Ramos (cell line): ENCODE results near the gene TRAF3IP1.

Experiments used
- in situ Hi-C: fragments of 300-500 bp; cut with MboI; formaldehyde crosslinking; loops from one replicate; pipeline ENCODE4 v1.14.3; 2022; ENCODE audit warnings: low sequenced_read_pairs; ENCODE audit not compliant: unreplicated experiment

TRAF3IP1 gene

DNA sequence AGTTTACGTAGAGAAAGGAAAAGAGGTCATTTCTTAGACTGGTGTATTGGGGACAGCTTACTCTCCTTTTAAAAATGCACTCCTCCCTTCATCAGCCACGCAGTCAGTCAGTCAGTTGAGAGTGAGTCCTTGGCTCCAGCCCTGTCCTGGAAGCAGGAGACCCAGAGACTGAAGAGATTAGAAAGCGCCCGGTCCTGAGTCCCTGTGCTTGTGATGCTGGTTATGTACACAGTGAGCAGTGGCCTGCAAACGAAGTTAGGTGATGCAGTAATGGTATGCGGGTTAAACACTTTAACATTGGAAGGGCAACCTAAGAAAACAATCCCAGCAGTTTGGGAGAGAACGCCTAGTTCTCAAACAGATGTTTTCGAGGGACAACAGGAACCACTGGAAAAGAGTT is 100.1 kb downstream of the TRAF3IP1 start:
- in situ Hi-C loops: no loop called here

DNA sequence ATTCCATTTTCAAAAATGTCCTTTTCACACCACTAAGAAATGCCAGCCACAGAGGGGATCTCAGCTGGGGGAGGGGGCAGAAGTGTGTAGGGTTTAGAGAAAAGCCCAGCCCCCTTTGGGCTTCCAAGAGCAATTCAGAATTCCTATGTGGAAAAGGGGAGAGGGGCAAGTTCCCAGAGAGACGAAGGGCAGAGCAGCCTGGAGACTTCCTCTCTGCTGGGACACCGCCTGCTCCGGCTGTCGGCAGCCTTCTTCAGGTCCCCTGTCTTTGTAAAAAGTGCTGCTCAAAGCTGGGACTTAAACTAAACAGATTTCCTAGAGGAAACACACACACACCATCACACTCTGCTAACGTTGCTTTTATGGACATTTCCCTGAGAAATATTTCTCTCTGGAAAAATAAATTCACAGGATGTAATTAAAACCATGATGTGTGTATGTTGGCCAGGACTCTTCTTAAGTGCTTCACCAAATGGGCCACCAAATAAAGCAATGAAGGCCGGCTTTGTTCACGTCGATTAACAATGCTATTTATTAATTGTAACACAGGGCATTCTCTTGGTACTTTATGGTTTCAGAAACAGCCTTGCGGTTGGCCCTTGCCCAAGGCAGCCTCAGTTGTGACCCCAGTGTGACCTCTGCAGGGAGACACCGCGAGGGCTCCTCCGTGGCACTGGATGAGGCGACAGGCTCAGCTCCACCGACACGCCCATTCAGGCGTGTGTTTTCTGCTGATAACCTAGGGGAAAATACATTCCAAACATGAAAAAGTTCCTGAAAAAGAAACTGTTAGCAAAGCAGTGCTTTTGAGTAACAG is 100.8 kb downstream of the TRAF3IP1 start:
- in situ Hi-C loops: no loop called here

DNA sequence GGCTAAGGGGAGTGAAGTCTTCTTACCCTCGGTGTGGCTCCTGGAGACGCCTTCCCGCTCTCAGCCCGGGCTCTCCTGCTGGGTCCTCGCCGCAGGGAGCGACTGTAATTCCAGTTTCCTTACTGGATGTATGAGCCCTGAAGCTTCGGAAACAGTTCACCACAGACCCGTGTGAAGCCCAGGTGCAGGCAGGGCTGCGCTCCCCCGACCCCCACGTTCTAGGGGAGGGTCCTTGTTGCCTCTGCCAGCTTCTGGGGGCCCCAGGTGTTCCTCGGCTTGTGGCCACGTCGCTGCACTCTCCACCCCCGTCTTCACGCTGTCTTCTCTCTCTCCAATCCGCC is 101.3 kb downstream of the TRAF3IP1 start:
- in situ Hi-C loops: no loop called here

DNA sequence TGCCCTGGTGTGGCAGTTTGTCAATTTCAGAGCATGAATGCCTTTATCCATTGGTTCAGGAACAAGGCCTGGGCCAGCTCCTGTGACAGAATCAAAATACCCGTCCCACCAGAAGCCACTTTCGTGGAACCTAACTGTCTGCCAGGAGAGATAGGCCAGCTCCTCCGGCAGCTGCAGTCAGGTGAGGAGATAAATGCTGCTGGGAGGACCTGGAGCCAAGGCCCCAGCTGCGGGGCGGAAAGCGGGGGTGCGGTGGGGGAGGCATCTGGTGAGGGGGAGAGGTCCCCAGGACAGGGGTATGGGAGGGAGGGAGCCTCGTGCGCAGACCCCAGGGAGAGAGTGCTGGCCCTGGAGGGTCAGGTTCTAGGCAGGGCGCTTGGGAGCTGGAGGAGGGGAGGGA is 102.0 kb downstream of the TRAF3IP1 start:
- in situ Hi-C loops: no loop called here

DNA sequence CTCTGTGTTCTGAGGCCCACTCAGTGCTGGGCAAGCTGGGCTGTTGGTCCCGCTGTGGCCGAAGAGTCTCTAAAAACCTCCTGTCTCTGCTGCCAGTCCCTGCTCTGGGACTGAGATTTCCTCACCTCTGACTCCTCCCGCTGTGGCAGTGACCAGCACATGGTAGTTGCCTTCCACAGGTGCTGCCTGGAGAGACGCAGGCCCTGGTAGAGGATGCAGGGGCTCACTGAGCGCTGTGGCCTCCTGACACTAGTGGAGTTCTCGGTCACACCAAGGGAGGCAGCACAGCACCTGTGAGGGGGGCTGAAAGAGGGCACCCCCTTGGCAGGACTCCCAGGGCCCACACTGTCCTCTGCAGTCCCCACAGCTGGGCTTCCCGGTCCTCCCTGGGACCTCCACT is 102.6 kb downstream of the TRAF3IP1 start:
- in situ Hi-C loops: no loop called here

DNA sequence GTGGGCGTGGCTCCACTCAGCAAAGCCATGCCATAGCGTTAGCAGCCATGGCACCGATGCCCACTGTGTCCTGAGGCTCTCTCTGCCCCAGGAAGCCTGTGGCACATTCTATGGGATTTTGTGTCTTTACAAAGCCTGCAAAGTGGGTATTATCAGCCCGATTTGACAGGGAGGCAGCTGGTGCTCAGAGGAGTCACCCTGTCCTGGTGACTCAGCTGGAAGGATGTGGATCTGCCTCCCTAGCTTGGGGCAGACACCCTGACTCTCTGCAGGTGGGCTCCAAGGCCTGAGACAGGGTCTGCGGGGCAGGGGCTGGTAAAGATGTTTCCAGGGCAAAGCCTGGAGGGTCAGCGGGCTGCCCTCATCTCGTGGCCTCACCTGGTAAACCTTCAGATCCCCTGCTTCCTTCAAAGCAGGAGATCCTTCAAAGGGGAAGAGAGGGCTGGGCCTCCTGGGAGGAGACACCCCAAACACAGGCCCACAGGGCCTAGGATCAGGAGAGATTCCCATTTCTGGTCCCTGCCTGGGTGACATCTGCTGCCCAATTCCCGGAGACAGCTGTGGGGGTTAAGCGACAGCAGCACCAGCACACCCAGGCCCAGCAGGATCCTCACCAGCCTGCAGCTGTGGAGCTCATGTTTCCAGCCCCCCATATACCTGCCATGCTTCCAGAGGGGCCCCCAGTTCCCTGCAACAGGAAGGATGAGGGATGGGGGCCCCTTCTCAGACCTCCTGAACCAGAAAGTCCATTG is 103.4 kb downstream of the TRAF3IP1 start:
- in situ Hi-C loops: no loop called here

DNA sequence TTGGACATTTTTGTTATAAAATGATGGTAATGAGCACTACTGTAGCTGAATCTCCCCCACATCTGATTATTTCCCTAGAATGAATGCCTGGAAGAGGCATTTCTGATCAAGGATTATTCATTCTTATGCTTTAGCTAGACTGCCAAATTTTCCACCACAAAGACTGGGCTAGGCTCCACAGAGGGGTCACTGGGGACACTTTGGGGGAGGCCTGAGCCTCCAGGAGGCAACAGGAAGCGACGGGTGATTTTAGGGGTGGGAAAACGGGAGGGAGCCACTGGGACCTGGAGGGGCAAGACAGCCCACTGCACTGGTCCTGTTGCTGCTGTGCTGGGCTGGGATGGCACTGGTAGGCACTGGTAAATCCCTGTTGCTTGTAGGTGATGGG is 104.0 kb downstream of the TRAF3IP1 start:
- in situ Hi-C loops: no loop called here

DNA sequence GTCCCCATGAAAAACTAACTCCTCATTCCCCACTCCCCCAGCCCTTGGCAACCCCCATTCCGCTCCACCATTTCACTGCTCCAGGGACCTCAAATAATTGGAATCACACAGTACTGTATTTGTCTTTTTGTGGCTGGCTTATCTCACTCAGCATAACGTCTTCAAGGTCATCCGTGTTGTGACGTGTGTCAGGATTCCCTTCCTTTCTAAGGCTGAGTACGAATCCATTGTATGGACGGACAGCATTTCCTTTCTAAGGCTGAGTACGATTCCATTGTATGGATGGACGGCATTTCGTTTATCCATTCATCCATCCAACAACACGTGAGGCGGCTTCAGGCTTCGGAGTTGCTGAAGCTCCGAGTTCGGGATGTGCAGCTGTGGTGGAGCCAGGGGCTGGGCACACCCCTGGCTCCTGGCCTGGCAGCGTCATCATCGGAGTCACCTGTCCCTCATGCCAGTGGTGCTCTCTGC is 105.2 kb downstream of the TRAF3IP1 start:
- in situ Hi-C loops: no loop called here

DNA sequence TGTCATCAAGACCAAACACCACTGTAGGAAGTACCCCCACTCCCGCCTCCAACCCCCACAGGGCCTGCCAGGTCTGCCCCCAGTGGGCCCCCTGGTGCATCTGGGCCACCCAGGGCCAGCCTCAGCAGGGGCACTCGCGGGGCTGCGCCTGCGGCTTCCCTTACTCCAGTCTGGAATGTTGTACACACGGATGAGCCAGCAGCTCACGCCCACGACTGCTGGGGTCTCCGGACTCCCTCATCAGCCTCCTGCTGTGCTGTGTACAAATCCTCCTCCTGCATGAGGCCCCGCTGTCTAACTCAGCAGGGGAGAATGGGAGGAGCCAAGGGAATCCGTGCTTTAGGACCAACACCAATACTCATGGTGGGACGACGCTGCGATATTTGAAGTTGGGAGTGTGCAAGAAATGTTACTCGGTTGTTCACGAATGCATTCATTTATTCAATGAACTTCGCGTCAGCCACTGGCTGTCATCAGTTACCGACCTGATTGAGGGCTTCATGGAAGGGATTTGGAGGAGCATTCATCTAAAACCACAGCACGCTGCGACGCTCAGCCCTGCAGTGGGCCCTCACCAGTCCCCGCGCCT is 105.8 kb downstream of the TRAF3IP1 start:
- in situ Hi-C loops: no loop called here

DNA sequence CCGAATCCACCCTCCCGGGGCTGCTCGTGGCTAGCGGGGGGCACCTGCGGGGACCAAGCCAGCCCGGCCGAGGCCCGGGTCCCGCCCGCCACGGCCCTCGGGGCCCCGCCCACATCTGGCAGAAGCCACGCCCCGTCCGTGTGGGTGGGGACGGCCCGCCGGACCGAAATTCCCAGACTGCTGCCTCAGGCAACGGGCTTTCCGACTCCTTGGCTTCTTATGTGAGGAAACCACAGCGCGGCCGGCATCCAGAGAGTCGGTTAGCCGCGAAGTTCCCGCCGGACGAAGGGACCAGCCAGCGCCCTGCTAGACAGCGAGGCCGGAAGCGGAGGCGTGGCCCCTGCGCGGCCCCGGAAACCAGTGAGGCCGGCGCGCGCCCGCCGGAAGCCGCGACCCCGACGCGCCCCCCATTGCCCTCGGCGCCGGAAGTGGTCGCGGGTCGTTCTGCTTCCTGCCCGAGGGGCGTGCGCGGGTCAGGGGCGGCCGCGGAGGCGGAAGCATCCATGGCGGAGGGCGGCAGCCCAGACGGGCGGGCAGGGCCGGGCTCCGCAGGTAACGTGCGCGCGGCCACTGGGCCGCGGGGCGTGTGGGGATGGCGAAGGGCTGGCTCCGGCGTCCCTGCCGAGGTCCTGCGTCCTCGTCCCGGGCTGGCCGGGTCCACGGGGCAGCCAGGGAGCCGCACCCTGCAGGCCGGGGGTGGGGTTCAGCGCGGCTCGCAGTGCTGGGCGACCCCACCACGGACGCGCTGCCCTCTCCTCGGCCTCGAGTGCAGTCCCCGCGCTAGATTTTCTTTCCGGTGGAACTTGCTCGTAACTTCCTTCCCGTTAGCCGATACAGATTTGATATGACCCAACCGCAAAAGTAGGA is 106.5 kb downstream of the TRAF3IP1 start, which contains the start of gene ASB1:
Gene ASB1 (plus strand): TSS at position 360 of the 867 bp plus-strand sequence. CDS start 144 bp downstream, at position 504.
- in situ Hi-C loops: no loop called here

DNA sequence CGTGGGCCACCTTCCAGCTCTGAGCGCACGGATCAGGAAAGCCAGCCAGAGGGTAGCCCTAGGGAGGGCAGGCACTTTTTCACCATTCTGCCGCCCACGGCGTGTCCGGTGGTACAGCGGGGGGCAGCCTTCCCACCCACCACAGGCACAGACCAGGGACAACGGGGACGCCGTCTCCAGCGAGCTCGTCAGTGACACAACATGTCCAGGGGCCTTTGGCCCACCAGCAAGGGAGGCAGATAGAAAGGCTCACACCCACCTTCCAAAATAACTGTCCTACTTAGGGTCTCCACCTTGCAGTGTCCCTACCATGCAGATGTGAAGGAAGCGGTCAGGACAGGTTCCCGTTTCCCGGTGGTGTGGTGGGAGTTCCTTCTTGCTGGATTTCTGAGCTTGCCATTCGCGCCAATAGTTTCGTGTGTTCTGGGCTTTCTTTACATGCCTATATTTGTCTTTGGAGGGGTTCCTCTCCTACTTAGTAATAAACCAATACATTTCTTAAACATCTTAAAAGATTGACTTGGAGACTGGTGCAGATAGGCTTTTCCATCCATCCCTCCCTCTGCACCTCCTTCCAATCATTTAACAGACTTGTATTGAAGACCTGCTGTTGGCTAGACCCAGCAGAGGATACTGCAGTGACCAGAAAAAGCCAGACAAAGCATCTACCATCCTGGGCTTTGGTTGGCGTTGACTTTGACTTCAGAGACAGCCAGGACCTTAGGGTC is 107.3 kb downstream of the TRAF3IP1 start:
- in situ Hi-C loops: no loop called here

DNA sequence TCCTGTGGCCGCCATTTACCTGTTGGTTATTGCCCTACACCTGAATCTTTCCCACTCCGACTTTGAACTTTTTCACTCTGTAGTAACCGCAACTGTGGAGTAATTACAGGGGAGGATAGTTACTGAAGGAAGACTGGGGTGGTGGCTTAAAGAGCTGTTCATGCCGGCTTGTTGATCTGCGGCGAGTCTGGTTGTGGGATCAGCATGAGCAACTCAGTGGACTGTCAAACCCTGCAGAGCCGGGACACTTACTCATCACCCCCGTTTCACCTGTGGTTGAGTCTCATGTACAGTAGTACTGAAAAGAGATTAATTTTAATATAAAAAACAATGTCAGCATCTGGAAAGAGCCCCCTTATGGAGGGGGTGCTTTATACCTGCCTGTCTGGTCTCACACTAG is 108.5 kb downstream of the TRAF3IP1 start:
- in situ Hi-C loops: no loop called here

DNA sequence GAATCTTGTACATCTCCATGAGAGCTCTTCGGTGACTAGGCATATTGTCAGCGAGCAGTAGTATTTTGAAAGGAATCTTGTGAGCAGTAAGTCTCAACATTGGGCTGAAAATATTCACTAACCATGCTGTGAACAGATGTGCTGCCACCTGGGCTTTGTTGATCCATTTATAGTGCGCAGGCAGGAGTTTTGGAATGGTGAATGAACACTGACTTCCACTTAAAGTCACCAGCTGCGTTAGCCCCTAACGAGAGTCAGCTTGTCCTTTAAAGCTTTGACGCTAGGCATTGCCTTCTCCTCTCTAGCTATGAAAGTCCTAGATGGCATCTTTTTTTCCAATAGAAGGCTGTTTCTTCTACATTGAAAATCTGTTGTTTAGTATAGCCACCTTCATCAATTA is 110.5 kb downstream of the TRAF3IP1 start:
- in situ Hi-C loops: no loop called here

DNA sequence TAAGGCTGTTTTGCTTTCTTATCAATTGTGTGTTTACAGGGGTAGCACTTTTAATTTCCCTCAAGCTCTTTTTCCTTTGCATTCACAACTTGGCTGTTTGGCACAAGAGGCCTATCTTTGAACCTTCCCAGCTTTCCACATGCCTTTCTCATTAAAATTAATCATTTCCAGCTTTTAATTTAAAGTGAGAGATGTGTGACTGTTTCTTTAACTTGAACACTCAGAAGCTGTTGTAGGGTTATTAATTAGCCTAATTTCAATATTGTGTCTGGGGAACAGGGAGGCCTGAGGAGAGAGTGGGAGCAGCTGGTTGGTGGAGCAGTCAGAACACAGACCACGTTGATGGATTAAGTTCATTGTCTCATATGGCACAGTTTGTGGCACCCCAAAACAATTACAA is 111.1 kb downstream of the TRAF3IP1 start:
- in situ Hi-C loops: no loop called here

DNA sequence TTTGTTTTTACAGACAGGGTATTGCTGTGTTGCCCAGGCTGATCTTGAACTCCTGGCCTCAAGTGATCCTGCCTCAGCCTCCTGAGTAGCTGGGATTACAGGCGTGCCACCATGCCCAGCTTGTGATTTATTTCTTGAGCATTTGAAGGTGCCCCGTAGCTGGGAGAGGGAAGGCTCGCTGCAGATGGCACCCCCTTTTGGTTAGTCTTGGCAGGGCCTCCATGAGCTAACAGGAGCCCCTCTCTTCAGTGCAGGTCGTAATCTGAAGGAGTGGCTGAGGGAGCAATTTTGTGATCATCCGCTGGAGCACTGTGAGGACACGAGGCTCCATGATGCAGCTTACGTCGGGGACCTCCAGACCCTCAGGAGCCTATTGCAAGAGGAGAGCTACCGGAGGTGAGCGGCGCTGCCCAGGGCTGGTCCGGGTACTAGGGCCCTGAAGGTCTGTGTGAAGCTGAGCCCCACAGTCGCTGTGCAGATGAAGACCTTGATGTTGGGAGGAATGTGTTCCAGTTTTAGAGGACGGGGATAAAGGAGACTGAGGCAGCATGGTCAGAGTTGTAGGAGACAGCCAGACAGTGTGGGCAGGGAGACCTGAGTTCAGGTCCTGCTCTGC is 113.1 kb downstream of the TRAF3IP1 start:
- in situ Hi-C loops: no loop called here

DNA sequence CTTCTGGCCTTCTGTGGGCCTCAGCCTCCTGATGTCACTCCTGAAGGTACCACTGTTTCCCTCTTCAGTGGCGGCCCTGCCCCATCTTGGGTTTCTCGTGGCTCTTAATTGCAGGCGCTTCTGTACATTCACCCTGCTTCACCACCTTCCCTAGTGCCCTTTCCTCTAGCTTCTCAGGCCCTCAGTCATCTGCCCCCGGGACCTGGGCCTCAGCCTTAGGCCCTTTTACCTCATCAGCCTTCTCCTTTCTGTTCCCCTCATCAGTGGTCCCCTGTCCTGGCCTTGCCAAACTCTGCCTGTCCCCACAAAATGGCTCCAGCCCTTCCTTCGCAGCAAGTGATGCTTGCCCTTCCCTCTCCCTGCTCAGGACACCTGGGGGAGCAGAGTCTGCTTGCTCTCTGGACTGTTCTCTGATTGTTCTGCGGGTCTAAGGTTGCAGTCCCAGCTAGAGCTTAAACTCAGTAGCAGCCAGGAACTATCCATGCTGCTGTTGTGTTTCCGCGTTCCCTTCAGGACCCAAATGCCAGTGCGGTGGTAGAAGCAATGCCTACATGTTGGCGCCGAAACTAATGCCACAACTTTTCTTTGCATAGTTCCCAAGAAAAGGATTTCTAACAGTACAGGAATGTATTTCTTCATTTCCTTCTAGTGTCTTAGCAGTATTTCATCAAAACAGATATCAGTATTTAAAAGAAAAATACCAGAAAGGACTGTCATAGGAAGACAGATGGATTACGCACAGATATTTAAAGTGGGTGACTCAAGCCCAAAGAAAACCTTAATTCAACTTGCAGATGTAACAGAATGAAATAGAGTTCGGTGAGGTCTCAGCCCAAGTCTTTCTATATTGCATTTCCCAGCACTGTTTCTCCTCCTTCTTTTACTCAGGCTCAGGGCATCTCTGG is 113.9 kb downstream of the TRAF3IP1 start:
- in situ Hi-C loops: no loop called here

DNA sequence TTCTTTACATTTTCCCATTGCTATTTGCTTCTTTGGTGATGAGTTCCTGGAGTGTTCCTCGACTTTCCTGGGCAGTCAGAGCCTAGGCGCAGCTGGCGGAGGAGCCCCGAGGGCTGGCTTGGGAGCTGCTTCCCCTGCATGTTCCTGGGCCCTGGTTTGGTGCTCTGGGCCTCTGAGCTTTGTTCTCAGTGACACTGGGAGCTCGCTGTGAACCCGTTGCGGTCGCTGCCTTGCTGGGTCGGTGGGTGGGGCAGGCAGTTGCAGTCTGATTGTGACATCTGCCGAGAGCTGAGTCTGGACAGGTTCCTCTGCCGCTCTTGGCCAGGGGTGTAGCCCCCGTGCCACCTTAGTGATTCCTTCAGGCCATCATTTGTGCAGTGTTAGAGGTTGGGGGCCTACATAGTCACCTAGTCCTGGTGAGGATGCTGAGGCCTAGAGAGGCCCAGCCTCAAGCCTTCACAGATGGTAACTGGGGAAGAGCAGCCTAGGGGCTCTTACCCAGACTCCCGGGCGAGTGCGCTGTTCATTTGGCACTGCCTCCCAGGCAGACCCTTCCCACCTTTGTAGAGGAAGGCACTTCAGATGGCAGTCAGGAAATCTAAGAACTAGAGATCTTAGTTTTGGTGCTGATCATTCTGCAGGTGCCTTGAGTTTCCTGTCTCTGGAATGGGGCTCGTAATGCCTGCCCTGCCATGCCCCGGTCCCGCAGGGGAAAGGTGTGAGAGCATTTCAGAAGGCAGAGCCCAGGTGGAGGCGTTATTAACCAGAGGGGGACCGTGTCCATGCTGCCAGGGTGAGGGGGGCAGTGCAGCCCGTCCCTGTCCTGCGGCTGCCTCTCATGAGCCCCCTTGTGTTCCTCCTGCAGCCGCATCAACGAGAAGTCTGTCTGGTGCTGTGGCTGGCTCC is 114.8 kb downstream of the TRAF3IP1 start:
- in situ Hi-C loops: no loop called here
